ENCODE measurements around the gene WDFY4. TPM values are rescaled to one million over a fixed set of nuclear protein-coding genes. Genes with fewer than 3 reads are reported as not detected.

WDFY4 gene
- total and polyA plus RNA-seq, 2 donors (not counting 3 experiments of a cell fraction or from before 2014, with no cell fraction given), result 10.1 to 10.2 TPM

GRCh38 chr10:48661441-48661840 is 23.2 kb upstream of the WDFY4 start:
- FAIRE-seq, result no peak
- BruUV-seq (replicated peaks), result no TSS peak
- Histone ChIP-seq H2AFZ (ENCODE audit: low read depth, low read length) (no peak overlapping the region), H3K4me1 (ENCODE audit: control insufficient read depth, extremely low read depth, insufficient read depth, low read length) (peaks cover 4% of the 10 kb centered on the region), H3K4me3 (replicated peaks in 1 of 3; ENCODE audit: insufficient read depth in 1 of 3, low read depth in 1 of 3, low read length in 3 of 3) (no peak overlapping the region), H3K9me1 (replicated peaks; ENCODE audit: control insufficient read depth, extremely low read depth, insufficient read depth, low read length) (no peaks in the 10 kb centered on the region), H3K4me2 (ENCODE audit: insufficient read depth, low read length) (no peak overlapping the region), H3K27me3 (ENCODE audit: control insufficient read depth in 2 of 2, insufficient read depth in 2 of 2, low read length in 2 of 2) (peaks cover 3 to 9% of the 10 kb centered on the region in 2 experiments), H3K36me3 (ENCODE audit: control insufficient read depth in 2 of 2, extremely low read depth in 1 of 2, insufficient read depth in 2 of 2, low read length in 2 of 2) (no peaks in the 10 kb centered on the region), H3K9ac (replicated peaks; ENCODE audit: extremely low read depth, insufficient read depth, low read length) (no peak overlapping the region), H3K79me2 (ENCODE audit: control insufficient read depth, insufficient read depth, low read length) (no peaks in the 10 kb centered on the region), H3K27ac (ENCODE audit: insufficient read depth, low read depth, low read length) (no peak overlapping the region), H3K9me3 (replicated peaks; ENCODE audit: control insufficient read depth, insufficient read depth, low read length) (no peaks in the 10 kb centered on the region), H4K20me1 (replicated peaks; ENCODE audit: control insufficient read depth, extremely low read depth, insufficient read depth, low read length) (no peaks in the 10 kb centered on the region)
- no peak for TF ChIP-seq POLR2A (IDR thresholded peaks at IDR 0.05; ENCODE audit: low read depth, low read length)
- TF ChIP-seq JUN (IDR thresholded peaks at IDR 0.05; ENCODE audit: borderline replicate concordance, insufficient read depth, insufficient read length, low read depth), result no peak
- no peak for TF ChIP-seq MAX (IDR thresholded peaks at IDR 0.05; ENCODE audit: insufficient read depth, insufficient read length)
- CTCF ChIA-PET, result interaction anchor here (0.9 to 6.2 kb wide), 3 partner anchors 500 to 858 kb away, joined by 3 to 49 read pairs (median 4); no protein-coding TSS in a partner anchor
- intact Hi-C loops (cut with micrococcal nuclease), result no loop called here
- dilution Hi-C loops (cut with MboI; ENCODE audit: extremely low pct_ligation_motif_present, low sequenced_read_pairs), result no loop called here
- POLR2A ChIA-PET, result no interaction called here
- DNase-seq (ENCODE audit: low read depth, low spot score), result no peak

GRCh38 chr10:48667960-48668590 is 16.6 kb upstream of the WDFY4 start:
- Histone ChIP-seq H3K27ac (ENCODE audit: insufficient read depth, low read depth, low read length) (no peak overlapping the region), H2AFZ (ENCODE audit: low read depth, low read length) (no peak overlapping the region), H4K20me1 (replicated peaks; ENCODE audit: control insufficient read depth, extremely low read depth, insufficient read depth, low read length) (no peaks in the 10 kb centered on the region), H3K9ac (replicated peaks; ENCODE audit: extremely low read depth, insufficient read depth, low read length) (no peak overlapping the region), H3K9me1 (replicated peaks; ENCODE audit: control insufficient read depth, extremely low read depth, insufficient read depth, low read length) (no peaks in the 10 kb centered on the region), H3K36me3 (ENCODE audit: control insufficient read depth in 2 of 2, extremely low read depth in 1 of 2, insufficient read depth in 2 of 2, low read length in 2 of 2) (no peaks in the 10 kb centered on the region), H3K79me2 (ENCODE audit: control insufficient read depth, insufficient read depth, low read length) (no peaks in the 10 kb centered on the region), H3K9me3 (replicated peaks; ENCODE audit: control insufficient read depth, insufficient read depth, low read length) (no peaks in the 10 kb centered on the region), H3K27me3 (ENCODE audit: control insufficient read depth in 2 of 2, insufficient read depth in 2 of 2, low read length in 2 of 2) (peaks cover 3 to 12% of the 10 kb centered on the region in 2 experiments), H3K4me1 (ENCODE audit: control insufficient read depth, extremely low read depth, insufficient read depth, low read length) (no peaks in the 10 kb centered on the region), H3K4me2 (ENCODE audit: insufficient read depth, low read length) (no peak overlapping the region), H3K4me3 (replicated peaks in 1 of 3; ENCODE audit: insufficient read depth in 1 of 3, low read depth in 1 of 3, low read length in 3 of 3) (no peak overlapping the region)
- DNase-seq (ENCODE audit: low read depth, low spot score) (no peak), FAIRE-seq (no peak)
- ChIA-PET CTCF (no interaction called here), POLR2A (no interaction called here)
- intact Hi-C loops (cut with micrococcal nuclease) (no loop called here), dilution Hi-C loops (cut with MboI; ENCODE audit: extremely low pct_ligation_motif_present, low sequenced_read_pairs) (no loop called here)
- TF ChIP-seq GATA2 (IDR thresholded peaks at IDR 0.05; ENCODE audit: insufficient read depth, insufficient read length, low read depth, low read length) (no peak), EZH2 (IDR thresholded peaks at IDR 0.05; ENCODE audit: borderline replicate concordance, low read depth, low read length, severe bottlenecking) (no peak), POLR2AphosphoS5 (IDR thresholded peaks at IDR 0.05; ENCODE audit: insufficient read depth, low read depth, low read length) (no peak)
- BruUV-seq (replicated peaks), result no TSS peak
